Measurements from ENCODE around the gene EEPD1.
"Not testable (repeated sequence)": the region's sequence is repeated elsewhere in the genome, so short reads cannot be mapped to it uniquely, and the experiment has no call there.

EEPD1 gene

DNA sequence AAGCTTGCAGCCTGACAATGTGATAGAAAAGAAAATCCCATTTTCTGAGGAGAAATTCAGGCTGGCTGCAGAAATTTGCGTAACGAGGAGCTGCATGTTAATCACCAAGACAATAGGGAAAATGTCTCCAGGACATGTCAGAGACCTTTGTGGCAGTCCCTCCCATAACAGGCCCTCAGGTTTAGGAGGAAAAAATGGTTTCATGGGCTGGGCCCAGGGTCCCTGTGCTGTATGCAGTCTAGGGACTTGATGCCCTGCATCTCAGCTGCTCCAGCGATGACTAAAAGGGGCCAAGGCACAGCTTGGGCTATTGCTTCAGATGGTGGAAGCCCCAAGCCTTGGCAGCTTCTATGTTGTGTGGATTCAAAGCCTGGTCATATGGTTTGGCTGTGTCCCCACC is 168.2 kb downstream of the EEPD1 start:
- not testable (repeated sequence) for DNase-seq (ENCODE audit: low read depth)

- DNase-seq (ENCODE audit: low read depth): no peak
Measured at GRCh38 chr7:36336390-36336789, 183.3 kb downstream of the EEPD1 start.

- DNase-seq (ENCODE audit: low read depth): no peak
Measured at GRCh38 chr7:36338256-36338655, 185.2 kb downstream of the EEPD1 start.

DNA sequence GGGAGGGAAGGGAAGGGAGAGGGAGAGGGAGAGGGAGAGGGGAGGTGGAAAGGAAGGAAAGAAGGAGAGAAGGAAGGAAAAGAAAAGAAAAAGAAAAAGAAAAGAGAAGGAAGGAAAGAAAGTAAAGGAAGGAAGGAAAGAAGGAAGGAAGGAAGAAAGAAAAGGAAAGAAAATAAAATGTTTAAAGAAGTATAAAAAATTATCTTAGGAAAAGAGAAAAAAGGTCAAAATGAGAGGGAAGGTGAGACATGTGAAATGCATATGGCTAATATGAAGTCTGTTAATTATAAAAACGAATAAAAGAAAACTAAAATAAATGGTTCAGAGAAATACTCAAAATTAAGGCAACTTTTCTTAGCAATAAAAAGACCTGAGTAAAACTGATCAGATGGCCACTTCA is 190.5 kb downstream of the EEPD1 start:
- DNase-seq (ENCODE audit: low read depth): no peak

DNA sequence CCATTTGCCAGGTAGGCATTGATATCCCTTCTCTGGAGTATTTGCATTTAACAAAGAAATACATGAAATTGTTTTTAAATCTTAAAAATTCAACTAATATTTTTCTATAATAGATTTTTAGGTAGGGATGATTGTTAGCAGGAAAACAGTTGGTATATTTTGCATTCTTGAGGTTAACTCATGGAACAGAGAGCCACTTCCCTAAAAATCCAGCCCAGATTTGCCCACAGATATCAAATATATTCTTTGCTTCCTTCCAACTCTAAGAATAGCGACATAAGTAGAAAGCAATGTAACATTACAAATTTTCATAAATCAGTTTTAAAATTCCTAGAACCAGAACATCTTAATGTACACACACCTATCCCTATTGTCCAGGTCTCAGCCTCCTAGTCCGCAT is 191.6 kb downstream of the EEPD1 start:
- DNase-seq (ENCODE audit: low read depth): no peak

DNA sequence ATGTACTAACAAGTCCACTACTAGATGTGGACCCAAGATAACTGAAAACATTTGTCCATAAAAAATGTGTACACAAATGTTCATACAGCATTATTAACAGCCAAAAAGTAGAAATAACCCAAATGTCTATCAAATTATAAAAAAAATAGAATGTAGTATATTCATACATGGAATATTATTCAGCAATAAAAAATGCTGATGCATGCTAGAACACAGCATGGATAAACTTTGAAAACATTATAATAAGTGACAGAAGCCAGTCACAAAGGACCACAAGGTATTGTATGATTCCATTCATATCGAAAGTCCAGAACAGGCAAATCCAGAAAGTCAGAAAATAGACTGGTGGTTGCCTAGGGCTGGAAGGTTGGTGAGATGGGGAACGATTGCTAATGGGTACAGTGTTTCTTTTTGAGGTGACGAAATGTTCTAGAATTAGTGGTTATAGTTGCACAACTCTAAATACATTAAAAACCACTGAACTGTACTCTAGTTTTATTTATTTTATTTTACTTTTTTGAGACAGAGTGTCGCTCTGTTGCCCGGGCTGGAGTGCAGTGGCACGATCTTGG is 193.3 kb downstream of the EEPD1 start:
- DNase-seq (ENCODE audit: low read depth): no peak

DNA sequence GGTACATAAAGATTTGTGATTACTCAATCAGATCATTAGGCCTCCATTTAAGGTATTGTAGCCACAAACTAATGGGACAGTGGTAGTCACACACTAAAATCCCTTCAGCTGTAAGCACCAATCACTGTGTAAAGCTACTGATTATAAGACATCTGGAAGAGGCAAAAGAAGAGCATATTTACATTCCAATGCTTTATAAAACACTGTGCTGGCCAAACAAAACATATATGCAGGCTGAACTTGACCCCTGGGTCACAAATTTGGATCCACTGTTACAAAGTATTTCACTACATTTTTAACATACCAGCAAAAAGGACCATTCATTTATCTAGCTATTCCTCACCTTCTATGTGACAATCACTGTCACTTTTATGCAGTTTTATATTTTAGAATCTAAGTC is 195.2 kb downstream of the EEPD1 start:
- no peak for DNase-seq (ENCODE audit: low read depth)

DNA sequence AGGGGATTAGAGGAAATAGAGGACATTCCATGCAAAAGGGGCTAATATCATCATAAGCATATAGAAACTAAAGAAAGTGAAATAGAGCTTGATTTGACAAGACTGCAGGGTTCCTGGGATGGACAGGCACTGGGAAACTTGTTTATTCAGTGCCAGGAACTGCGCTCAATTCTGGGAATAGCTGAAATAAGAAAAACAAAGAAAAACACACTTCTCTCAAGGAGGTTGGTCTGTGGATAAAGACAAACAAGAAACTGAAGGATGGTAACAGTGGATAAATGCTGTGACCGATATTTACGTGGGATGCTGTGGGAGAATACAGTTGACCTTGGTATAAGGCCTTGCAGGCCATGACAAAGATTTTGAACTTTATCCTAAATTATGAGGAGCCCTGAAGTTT is 195.7 kb downstream of the EEPD1 start:
- DNase-seq (ENCODE audit: low read depth): no peak

DNA sequence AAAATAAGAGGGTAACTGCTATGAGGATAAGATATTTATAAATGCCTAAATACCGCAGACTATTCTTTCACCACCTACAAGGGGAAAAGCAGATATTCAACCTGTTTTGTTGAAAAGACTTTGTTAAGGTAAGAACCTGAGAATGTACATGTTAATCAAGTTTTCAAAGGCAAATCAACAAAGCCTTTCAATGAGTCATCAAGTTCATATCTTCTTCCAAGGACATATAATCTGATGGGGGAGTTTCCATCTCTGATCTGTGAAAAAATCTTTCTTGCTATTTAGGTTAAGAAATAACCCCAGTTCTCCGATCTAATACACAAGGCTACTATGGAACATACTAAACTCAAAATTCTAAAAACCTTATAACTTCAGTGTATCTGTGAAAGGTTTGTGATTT is 196.6 kb downstream of the EEPD1 start:
- DNase-seq (ENCODE audit: low read depth): no peak
